Left forelimb (tissue), 1 donor: ENCODE data around the gene MYH13.
"Not testable (repeated sequence)": the region's sequence is repeated elsewhere in the genome, so short reads cannot be mapped to it uniquely, and the experiment has no call there.

Experiments used
- DNase-seq: peaks from one replicate; pipeline ENCODE4 v3.0.0-alpha.2; 2018; ENCODE audit warnings: low spot score

MYH13 gene

GRCh38 chr17:10304758-10305300, 68.0 kb downstream of the MYH13 start:
- DNase-seq = no peak

DNA sequence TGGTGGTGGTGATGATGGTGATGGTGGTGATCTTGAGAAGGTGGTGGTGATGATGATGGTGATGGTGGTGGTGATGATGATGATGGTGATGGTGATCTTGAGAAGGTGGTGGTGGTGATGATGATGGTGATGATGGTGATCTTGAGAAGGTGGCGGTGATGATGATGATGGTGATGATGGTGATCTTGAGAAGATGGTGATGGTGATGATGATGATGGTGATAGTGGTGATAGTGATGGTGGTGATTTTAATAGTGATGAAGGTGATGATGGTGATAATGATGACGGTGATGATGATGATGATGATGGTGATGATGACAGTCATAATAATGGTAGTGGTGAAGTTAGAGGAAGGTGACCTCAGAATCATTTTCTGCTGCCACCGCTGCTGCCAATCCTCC, 75.1 kb downstream of the MYH13 start:
- DNase-seq = no peak

DNA sequence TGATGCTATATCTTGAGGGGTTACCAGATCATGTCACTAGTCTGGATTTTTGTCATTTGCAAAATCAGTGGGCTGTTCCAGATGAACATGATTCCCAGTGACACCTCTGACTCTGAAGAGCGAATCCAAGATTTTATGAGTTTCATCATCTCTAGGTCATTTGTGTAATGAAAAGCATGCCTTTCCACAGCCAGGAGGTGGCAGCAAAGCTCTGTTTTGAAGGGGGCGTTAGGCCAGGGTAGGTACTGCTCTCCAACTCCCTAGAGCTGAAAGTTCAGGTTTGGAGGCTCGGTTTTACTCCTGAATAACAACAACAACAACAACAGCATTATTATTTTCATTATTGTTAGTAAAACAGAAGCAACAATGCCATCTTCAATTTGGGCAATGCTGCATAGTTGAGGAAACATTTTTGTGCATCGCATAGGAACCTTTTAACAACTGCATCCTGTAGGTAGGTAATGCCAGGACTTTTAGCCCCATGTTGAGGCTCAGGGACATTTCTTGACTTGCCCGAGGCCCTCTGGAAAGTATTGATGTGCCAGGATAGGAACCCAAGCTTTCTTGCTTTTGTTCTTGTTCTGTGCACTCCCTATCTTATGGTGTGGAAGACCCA, 77.0 kb downstream of the MYH13 start:
- DNase-seq = no peak

- DNase-seq = no peak
These were observed 78.6 kb downstream of the MYH13 start for GRCh38 chr17:10294180-10294579.

DNA sequence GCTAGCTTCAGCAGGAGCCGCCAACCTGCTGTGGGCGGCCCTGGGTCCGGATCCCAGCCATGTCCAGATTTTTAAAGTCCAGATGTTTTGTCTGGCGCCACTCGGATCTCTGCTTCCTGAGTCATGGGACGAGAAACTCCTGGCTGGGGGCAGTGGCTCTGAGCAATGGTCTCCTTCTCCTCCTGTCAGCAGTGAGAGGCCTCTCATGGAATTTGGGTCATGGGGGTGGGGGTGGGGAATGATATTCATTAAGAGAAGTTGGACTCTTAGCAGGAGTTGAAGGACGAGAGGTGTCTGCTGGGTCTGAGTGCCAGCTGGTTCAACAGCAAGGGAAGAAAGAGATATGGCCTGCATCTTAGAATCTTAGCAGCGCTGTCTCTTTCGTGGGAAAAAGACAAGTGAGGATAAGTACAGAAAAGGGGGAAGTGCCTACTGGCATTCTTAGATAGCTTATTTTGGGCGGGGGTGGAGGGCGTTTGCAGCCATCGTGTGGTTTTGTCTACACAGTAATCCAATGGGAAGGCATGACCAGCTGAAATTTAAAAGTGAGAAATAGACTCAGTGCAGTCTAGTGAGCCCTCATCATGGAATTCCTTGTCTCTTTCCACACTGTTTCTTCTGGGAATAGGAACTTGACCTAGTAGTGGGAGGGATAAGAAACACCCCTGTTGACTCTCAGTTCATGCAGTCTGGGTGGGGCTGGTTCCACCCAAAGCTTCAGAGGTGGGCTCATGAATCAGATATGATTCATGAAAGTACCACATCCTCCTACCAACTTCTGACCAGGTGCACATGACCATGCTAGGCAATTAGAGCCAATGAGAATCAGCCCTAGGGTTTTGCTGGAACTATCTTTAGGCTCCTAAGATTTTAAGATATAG, 80.5 kb downstream of the MYH13 start:
- no peak for DNase-seq

DNA sequence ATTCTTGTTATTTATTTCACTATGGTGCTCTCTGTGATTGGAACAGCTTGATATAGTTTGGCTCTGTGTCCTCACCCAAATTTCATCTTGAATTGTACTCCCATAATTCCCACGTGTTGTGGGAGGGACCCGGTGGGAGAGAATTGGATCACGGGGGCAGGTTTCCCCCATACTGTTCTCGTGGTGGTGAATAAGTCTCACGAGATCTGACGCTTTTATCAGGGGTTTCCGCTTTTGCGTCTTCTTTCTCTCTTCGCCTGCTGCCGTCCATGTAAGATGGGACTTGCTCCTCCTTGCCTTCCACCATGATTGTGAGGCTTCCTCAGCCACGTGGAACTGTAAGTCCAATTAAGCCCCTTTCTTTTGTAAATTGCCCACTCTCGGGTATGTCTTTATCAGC, 81.2 kb downstream of the MYH13 start:
- not testable (repeated sequence) for DNase-seq

DNA sequence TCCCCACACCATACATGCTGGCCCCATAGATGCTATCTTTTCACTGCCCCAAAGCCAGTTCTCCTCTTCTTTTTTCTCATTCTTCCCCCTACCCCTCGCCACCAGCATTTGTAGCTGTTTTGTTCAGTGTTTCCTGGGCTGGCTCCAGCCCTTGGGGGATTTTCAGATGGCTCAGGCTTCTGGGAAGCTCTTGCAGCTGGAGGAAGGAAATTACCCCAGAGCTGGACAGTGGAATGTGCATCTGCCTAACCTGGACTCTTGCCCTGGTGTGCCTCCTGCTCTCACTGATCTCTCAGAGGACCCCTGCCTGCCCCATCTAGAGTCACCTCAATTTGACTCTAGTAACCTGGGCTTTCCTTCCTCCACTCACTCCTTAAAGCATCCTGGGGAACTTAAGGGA, 82.8 kb downstream of the MYH13 start:
- DNase-seq = no peak

DNA sequence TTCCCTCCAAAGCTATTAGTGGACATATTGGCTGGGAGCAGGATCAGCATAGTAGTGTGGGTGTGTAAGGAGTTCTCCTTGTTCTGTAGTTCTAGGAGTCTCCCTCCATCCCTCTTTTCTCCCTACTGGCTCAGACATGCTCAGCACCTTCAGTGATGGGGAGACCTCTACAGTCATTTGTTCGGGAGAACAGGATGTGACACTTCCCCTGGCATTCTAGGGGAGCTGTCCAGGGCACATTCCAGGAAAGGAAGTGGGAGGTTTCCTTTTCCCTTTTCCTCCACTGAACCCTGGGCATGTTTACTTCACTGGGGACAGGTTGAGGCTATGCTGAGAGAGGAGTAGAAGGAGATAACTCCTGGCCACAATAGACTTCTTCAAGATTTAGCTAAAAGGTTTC, 86.5 kb downstream of the MYH13 start:
- DNase-seq = no peak

DNA sequence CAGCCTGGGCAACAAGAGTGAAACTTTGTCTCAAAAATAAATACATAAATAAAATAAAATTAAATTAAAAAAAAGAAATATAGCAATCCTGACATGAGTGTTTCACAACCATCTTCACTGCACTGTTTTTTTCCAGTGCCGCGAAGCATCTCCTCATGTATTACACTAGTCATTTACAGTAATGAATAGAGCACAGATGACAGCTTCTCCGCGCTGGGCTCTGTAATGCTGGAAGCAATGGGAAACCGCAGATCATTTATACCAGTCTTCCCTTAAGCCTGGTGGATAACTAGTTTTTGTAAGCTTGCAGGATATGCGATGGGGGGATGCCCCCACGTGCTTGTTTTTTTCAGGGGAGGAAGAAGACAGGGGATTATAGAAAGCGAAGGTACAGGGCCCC, 86.9 kb downstream of the MYH13 start:
- DNase-seq = no peak

DNA sequence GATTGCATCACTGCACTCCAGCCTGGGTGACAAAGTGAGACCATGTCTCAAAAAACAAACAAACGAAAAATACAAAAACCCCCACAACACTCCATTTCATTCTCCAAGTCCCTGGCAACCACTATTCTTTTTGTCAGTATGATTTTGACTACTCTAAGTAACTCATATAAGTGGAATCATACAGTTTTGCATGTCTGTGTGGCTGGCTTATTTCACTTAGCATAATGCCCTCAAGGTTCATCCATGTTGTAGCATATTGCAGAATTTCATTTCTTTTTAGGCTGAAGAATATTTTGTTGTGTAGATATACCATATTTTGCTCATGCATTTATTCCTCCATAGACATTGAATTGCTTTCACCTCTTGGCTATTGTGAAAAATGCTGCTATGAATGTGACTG, 92.7 kb downstream of the MYH13 start:
- DNase-seq = no peak

DNA sequence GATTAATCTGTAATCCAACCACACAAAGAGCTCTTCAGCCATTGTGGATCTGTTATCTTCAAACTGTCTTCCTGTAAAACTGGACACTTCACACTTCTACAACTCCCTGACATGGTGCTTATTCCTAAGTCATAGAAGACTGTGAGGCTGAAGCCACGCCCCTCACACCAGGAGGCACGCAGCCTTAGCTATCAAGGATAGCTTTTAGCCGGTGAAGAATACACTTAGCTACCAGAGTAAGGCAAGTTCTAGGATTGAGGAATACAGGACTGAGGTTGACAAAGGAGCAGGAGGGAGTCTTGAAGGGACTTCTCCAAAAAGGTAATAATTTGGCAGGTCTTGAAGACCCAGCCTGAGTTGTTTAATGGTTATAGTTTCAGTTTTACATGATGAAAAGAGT, 94.6 kb downstream of the MYH13 start:
- DNase-seq = no peak

DNA sequence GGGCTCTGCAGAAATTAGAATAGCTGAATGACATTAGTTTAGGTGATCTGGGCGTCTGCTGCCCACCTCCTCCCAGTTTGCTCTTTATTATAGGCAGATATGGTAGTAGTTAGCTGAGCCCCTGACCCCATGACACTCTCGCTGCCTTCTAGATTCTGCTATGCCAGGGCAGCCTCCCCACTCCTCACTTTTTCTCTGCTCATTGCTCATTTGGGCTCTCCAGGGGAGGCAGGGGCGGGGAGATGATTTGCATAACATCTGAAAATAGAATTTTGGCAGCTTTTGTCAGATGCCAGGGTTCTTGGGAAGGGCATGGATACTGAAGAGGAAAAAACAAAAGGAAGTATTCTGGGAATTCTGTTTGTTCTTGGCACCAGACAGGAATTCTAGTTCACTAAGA, 96.4 kb downstream of the MYH13 start:
- DNase-seq = no peak

- no peak for DNase-seq
These were observed 97.4 kb downstream of the MYH13 start for GRCh38 chr17:10275418-10275817.

DNA sequence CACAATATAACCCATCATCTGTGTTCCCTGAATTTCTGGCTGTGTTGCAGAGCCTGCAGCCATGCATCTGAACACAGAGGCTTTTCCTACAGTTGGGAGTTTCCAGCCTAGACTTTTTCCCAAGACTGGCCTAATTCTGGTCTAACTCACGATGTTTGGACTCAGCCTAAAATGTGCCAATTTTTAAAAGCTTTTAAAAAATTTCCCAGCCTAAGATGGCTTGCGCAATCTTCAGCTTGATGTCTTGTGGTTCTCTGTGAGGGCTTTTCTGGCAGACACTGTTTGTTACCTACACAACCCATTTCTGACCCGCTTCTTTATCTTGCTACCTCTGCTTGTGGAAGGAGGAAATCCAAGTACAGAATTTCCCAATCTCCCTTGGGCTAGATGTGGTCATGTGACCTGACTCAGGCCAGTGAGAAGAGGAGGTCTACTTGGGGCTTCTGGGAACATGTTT, 101.7 kb downstream of the MYH13 start:
- DNase-seq = no peak

GRCh38 chr17:10270258-10270657, 102.5 kb downstream of the MYH13 start:
- DNase-seq = no peak

DNA sequence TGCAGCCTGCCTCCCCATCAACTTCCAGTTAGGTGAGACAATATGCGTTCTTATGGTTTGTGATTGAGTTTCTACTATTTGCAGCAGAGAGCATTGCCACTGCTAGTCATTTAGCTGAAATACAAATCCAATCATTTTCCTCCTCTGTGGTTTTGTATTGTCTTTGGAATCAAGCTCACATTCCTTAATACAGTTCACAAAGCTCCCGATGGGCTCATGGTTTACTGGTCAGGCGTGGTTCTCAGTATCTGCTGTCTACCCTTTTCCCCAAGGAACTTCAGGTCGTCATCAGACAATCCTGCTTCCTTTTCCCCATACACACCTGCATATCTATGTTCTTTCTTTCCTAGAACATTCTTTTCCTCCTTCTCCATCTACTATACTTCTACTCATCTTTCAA, 104.8 kb downstream of the MYH13 start:
- no peak for DNase-seq

DNA sequence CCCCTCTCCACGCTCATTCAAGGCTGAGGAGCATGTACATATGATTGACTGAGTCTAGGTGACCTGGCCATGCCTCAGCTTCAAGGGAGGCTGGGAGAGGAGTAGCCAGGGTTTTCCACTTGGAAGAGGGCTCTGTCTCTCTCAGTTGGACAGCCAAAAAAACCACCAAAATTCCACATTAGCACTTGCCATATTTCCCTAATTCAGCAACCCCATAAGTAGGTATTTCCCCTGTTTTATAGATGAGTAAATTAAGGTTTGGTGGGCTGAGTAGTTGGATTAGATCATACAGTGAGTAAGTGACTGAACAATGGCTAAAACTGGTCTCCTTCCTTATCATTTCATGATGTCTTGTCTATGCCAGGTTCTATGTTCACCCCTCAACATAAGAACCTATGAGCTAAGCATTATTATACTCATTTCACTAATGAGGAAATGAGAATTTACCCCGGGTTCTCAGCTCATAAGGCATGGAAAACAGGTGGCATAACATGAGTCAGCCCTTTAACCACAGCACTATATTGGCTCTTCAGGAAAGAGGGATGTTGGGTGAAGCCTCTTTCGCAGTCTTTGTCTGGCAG, 106.4 kb downstream of the MYH13 start:
- no peak for DNase-seq

DNA sequence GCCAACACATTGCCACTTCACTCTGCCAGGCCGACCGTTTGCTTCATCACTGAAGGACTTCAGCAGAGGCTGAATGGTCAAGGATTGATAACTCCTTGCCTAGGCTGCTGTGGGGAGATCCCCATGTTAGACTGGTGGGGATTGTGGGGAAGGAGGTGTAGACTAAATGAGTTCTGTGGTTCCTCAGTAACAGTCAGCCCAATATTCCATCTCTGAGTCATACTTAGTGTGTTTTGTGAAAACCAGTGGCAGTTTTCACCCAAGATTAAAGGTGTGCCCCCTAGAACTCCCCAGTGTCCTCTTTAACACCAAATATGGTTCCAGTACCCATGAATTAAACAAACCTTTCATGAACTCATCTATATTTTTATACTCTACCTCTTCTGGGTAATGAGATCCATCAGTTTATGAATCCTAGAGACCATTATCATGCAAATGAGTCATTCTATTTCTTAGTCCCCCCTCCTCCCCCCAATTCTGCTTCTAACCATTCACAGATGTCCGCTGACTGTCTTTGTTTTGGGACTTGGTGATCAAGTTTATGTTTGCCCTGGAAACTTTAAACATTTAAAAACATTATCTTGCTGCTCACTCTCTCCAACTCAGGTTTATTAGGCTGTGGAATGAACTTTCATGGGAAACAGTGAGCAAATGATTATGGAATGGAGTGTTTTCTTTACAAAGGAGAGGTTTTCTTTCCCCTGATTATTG, 107.6 kb downstream of the MYH13 start:
- no peak for DNase-seq

- DNase-seq = no peak
These were observed 108.8 kb downstream of the MYH13 start for GRCh38 chr17:10264051-10264450.

DNA sequence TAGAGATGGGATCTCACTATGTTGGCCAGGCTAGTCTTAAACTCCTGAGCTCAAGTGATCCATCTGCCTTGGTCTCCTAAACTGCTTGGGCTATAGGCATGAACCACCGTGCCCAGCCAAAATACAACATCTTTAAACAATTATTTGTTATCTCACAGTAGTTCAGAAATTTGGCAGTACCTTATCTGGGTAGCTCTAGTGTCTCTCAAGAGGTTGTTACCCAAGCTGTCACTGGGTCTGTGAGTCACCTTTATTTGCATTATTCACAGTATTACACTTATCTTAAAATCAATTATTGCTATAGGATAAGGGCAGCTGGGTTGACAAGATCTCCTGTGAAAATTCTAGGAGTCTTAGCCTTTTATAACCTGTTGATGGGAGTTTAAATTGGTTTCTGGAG, 110.4 kb downstream of the MYH13 start:
- no peak for DNase-seq

GRCh38 chr17:10261098-10261497, 111.7 kb downstream of the MYH13 start:
- no peak for DNase-seq

DNA sequence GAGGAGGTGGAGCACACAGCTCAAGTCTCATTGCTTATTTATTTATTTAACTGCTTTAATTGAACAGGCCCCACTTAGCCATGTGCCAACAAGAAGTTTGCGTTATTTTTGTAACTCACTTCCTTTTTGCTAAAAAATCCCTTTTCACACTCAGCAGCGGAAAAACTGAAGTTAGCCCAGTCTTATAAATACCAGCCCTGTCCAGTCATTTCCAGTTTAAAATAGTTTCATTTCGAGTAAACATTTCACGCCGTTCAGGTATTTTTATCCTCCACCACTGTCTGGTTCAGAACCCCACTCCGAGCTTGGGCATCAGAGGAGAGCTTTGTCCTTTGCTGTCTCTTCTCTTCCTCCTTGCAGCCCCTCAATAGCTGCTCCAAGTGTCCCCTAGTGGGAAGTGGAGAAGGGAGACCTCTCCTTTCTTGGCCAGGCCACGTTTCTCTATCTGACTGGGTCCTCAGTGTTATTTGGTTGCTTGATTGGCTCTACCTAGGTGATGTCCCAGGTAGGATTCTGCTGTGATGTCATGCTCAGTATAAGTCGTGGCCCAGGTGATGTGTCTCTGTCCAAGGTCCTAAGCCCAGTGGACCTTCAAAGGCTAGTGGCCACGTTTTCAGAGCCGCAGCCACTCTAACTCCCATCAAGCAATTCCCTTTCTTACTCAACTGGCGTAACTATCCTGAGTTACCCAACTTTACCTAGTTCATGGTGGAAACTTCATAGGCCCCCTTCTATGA, 121.4 kb downstream of the MYH13 start:
- DNase-seq = no peak
